ENCODE data around the gene STK33. TPM values are rescaled to one million over a fixed set of nuclear protein-coding genes. Genes with fewer than 3 reads are reported as not detected.

The STK33 gene
- total RNA-seq, 2 experiments from 2014 or later, result 1.4 to 1.8 TPM

- Mint-ChIP-seq H3K36me3 (no peaks in the 10 kb centered on the region), H3K4me1 (peaks cover 7% of the 10 kb centered on the region), H3K27me3 (peaks cover 28% of the 10 kb centered on the region), H3K27ac (no peak overlapping the region), H3K9me3 (ENCODE audit: low read depth) (no peaks in the 10 kb centered on the region), H3K4me3 (no peak overlapping the region)
- CTCF ChIA-PET, result no interaction called here
- no peak for ATAC-seq
- no peak for DNase-seq
Measured at GRCh38 chr11:8355416-8355742, 238.6 kb downstream of the STK33 start.

DNA sequence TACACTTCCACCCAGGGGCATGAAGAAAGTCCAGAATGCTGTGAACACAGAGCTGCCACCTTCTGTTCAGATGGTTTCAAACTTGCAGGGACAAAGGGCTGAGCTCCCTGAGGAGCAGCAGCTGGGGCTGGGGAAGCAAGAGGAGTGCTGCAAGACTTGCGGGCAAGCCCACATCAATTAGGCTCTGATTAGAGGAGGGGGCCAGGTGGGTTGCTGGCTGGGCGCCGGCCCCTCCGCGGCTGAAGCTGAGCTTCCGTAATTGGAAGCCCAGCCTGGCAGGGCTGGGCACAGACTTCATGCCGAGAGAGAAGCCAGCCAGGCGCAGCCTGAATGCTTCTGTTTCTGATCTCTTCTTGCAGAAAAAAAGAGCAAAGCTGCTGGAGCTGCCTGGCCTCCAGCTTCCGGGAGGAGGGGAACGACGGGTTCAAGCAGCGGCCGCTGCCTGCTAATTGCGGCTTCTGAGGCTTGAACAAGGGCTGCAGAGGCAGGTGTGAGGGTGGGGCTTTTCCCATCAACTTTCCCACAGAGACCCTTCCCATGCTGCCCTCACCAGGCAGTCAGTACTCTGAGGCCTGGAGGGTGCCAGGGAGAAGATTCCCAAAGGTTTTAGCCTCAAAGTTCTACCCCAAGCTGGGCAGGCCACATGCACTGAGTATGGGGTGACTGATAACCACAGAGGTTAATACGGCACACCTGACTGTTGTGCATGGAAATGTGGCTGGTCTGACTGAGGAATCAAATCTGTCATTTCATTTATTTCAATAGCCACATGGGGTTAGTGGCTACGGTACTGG is 239.2 kb downstream of the STK33 start:
- Mint-ChIP-seq H3K4me3 (no peak overlapping the region), H3K36me3 (no peaks in the 10 kb centered on the region), H3K9me3 (ENCODE audit: low read depth) (no peaks in the 10 kb centered on the region), H3K27ac (no peak overlapping the region), H3K27me3 (peaks cover 28% of the 10 kb centered on the region), H3K4me1 (peaks cover 7% of the 10 kb centered on the region)
- DNase-seq, result no peak
- CTCF ChIA-PET, result no interaction called here
- no peak for ATAC-seq

DNA sequence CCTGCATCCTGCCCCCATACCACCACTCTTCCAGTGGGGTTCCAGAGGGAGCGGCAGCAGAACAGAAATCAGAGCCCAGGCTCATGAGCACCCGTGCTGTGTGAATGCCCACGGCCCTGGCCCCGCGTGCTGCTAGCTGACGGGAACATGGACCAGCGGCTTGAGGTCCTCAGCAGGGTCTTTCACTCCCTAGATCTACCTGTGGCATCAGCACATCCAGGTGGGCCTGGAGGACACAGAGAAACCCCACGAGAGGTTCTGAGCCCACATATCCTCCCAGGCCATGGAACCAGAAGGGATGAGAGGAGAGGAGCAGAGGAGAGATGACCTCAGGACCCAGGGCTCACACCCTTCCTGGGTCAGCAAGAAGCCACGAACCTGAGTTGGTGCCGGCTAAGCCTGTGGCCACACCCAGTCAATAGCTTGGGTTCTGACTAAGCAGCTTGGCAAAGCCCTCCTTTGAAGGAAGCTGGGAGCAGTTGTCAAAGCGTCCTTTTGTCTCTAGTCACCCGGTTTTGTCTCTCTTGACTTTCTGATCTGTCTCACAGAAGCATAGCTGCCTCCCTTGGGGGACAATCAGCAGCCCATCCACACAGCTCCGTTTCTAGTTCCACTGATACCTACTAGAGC is 241.0 kb downstream of the STK33 start:
- Mint-ChIP-seq H3K27me3 (peaks cover 28% of the 10 kb centered on the region), H3K27ac (no peak overlapping the region), H3K4me3 (no peak overlapping the region), H3K36me3 (no peaks in the 10 kb centered on the region), H3K9me3 (ENCODE audit: low read depth) (peaks cover 3% of the 10 kb centered on the region), H3K4me1 (peaks cover 7% of the 10 kb centered on the region)
- no peak for ATAC-seq
- CTCF ChIA-PET, result no interaction called here
- DNase-seq, result no peak

DNA sequence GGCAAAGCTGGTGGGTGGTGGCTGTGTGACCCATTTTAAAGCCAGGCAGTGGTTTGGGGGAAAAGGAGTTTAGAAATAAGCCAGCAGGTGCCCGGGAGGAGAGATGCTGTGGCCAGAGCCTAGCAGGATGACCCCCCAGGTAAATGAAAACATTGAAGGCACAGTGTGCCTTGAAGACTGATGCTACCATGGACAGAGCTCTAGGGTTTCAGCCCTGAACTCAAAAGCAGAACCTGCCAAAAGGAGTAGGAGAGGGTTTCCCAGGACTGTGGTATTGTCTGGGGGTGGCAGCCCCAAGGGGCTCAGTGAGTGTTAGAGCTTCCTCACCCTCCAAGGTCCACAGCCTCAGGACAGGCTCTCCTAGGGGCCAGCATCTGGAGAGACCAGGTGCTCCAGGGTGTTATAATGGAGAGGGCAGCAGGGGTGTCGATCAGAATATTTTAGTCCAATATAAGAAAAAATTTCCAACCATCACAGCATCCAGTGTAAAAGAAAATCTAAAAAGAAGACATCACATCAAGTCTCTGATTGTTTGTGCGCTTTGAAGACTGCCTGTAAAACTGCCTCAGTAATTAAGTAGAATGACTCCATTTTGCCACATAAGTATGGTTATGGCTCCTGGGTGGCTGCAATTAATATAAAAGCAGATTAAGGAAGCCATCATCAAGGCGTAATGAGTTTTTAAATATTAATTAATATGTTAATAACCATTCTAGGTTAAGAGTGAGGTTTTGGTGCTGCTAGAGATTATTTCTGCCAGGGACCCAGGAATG is 241.7 kb downstream of the STK33 start:
- H3K9me3 Mint-ChIP-seq (ENCODE audit: low read depth), result peaks cover 4% of the 10 kb centered on the region
- ATAC-seq (no peak), DNase-seq (no peak)
- H3K27me3 Mint-ChIP-seq, result peaks cover 28% of the 10 kb centered on the region
- no peak overlapping the region for H3K27ac Mint-ChIP-seq
- no peaks in the 10 kb centered on the region for H3K36me3 Mint-ChIP-seq
- H3K4me1 Mint-ChIP-seq, result peaks cover 7% of the 10 kb centered on the region
- CTCF ChIA-PET, result interaction anchor here (0.8 kb wide), 1 partner anchor 12 kb away, joined by 3 read pairs; no protein-coding TSS in a partner anchor
- no peak overlapping the region for H3K4me3 Mint-ChIP-seq

- ATAC-seq (no peak), DNase-seq (no peak)
- H3K36me3 Mint-ChIP-seq, result no peaks in the 10 kb centered on the region
- H3K27me3 Mint-ChIP-seq, result peaks cover 28% of the 10 kb centered on the region
- peaks cover 7% of the 10 kb centered on the region for H3K4me1 Mint-ChIP-seq
- H3K9me3 Mint-ChIP-seq (ENCODE audit: low read depth), result peaks cover 4% of the 10 kb centered on the region
- CTCF ChIA-PET, result interaction anchor here (0.8 kb wide), 1 partner anchor 11 kb away, joined by 3 read pairs; no protein-coding TSS in a partner anchor
- no peak overlapping the region for H3K27ac Mint-ChIP-seq
- no peak overlapping the region for H3K4me3 Mint-ChIP-seq
Measured at GRCh38 chr11:8351223-8351622, 242.8 kb downstream of the STK33 start.

GRCh38 chr11:8347978-8348377 is 246.1 kb downstream of the STK33 start:
- Mint-ChIP-seq H3K4me1 (peaks cover 7% of the 10 kb centered on the region), H3K27ac (no peak overlapping the region), H3K9me3 (ENCODE audit: low read depth) (peaks cover 4% of the 10 kb centered on the region), H3K36me3 (no peaks in the 10 kb centered on the region), H3K4me3 (no peak overlapping the region), H3K27me3 (peaks cover 2% of the 10 kb centered on the region)
- no peak for ATAC-seq
- CTCF ChIA-PET, result no interaction called here
- no peak for DNase-seq

GRCh38 chr11:8346157-8346755 is 247.8 kb downstream of the STK33 start:
- CTCF ChIA-PET, result no interaction called here
- Mint-ChIP-seq H3K4me1 (peaks cover 8% of the 10 kb centered on the region), H3K9me3 (ENCODE audit: low read depth) (peaks cover 4% of the 10 kb centered on the region), H3K27ac (no peak overlapping the region), H3K27me3 (no peaks in the 10 kb centered on the region), H3K36me3 (no peaks in the 10 kb centered on the region), H3K4me3 (no peak overlapping the region)
- ATAC-seq (no peak), DNase-seq (no peak)

GRCh38 chr11:8345179-8345578 is 248.8 kb downstream of the STK33 start:
- no peaks in the 10 kb centered on the region for H3K36me3 Mint-ChIP-seq
- no peak overlapping the region for H3K4me3 Mint-ChIP-seq
- peaks cover 8% of the 10 kb centered on the region for H3K4me1 Mint-ChIP-seq
- CTCF ChIA-PET, result no interaction called here
- no peak for DNase-seq
- H3K9me3 Mint-ChIP-seq (ENCODE audit: low read depth), result peaks cover 4% of the 10 kb centered on the region
- no peak for ATAC-seq
- H3K27ac Mint-ChIP-seq, result no peak overlapping the region
- H3K27me3 Mint-ChIP-seq, result no peaks in the 10 kb centered on the region

- DNase-seq (no peak), ATAC-seq (no peak)
- H3K4me1 Mint-ChIP-seq, result peaks cover 8% of the 10 kb centered on the region
- CTCF ChIA-PET, result no interaction called here
- no peak overlapping the region for H3K4me3 Mint-ChIP-seq
- H3K27me3 Mint-ChIP-seq, result peaks cover under 1% of the 10 kb centered on the region
- H3K27ac Mint-ChIP-seq, result no peak overlapping the region
- peaks cover 4% of the 10 kb centered on the region for H3K9me3 Mint-ChIP-seq (ENCODE audit: low read depth)
- no peaks in the 10 kb centered on the region for H3K36me3 Mint-ChIP-seq
Measured at GRCh38 chr11:8344346-8344745, 249.7 kb downstream of the STK33 start.

DNA sequence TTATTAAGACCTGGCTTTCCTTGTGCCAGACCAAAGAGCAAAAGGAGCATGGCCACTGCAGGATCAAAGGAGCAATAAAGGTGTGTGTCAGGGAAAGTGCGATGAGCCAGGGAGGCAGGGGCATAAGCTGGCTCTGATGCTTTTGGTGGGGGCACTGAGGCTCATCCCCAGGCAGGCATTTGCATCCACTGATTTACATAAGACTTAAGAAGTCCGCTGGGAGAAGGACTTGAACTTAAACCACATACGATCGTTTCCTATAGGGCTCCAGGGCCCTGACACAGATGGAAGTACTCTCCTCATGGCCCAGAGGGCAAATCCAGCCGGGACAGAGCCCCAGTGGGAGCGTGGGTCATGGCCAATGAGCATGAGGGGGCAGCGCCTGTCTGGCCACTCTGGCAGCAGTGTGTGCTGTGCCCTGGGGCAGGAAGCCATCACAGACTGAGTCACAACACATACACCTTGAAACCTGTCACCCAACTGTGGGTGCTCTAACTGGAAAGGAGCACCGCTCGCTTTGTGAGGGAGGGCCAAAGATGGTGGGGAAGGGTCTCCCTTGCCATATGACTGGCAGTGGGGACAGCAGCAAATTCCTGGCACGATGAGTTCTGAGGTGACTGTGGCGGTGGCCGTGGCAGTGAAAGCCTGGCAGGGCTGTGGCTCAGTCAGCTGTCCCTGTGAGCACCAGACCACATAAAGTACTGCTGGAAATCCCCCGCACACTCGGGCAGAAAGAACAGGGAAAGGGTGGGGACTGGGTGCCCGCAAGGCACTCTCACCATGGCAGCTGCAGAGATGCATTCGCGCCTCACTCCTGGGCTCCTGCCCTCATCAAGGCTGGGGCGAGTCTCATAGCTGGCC is 251.0 kb downstream of the STK33 start:
- H3K36me3 Mint-ChIP-seq, result no peaks in the 10 kb centered on the region
- H3K4me3 Mint-ChIP-seq, result no peak overlapping the region
- peaks cover 7% of the 10 kb centered on the region for H3K27me3 Mint-ChIP-seq
- CTCF ChIA-PET, result no interaction called here
- H3K9me3 Mint-ChIP-seq (ENCODE audit: low read depth), result peaks cover 2% of the 10 kb centered on the region
- no peak overlapping the region for H3K27ac Mint-ChIP-seq
- ATAC-seq, result no peak
- DNase-seq, result no peak
- H3K4me1 Mint-ChIP-seq, result peaks cover 8% of the 10 kb centered on the region

GRCh38 chr11:8341996-8342395 is 252.0 kb downstream of the STK33 start:
- no peaks in the 10 kb centered on the region for H3K9me3 Mint-ChIP-seq (ENCODE audit: low read depth)
- peaks cover 7% of the 10 kb centered on the region for H3K27me3 Mint-ChIP-seq
- ATAC-seq (no peak), DNase-seq (no peak)
- CTCF ChIA-PET, result no interaction called here
- no peaks in the 10 kb centered on the region for H3K36me3 Mint-ChIP-seq
- H3K4me1 Mint-ChIP-seq, result peaks cover 8% of the 10 kb centered on the region
- no peak overlapping the region for H3K4me3 Mint-ChIP-seq
- H3K27ac Mint-ChIP-seq, result no peak overlapping the region

All from activated CD8-positive, alpha-beta memory T cell treated with anti-CD3 and anti-CD28 coated beads, Interleukin-2, amount 10 ng/mL, durations not matched to agents 7 days and 5 days (primary cell).